GM18907 (cell line): ENCODE results near the gene AVL9.
"Not testable (repeated sequence)": the region's sequence is repeated elsewhere in the genome, so short reads cannot be mapped to it uniquely, and the experiment has no call there.

Experiments used
- ATAC-seq: cut with Tn5 transposase; IDR thresholded peaks from one replicate; pipeline ENCODE4 v1.9.1; 2021; ENCODE audit warnings: mild to moderate bottlenecking, moderate library complexity; ENCODE audit not compliant: unreplicated experiment

The AVL9 gene

DNA sequence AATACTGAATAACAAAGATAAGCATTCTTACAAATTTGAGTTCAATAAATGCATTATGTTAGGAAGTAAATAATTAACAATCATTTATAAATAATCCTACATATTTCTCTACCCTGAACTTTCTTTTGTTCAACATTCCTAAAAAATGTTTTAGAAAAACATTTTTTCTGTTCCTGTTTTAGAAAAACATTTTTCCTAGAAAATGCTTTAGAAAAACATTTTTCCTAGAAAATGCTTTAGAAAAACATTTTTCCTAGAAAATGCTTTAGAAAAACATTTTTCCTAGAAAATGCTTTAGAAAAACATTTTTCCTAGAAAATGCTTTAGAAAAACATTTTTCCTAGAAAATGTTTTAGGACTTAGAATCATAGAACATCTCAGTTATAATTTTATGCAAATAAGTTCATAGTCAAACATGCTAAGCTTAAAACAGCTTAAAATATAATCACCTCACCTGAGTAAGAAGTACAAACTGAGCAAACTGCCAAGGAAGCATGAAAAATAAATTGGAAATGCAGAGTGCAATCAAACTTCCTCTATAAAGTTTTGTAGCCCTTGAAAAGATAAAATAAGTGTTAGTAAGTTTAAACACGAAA lies 139.6 kb downstream of the AVL9 start:
- not testable (repeated sequence) for ATAC-seq

DNA sequence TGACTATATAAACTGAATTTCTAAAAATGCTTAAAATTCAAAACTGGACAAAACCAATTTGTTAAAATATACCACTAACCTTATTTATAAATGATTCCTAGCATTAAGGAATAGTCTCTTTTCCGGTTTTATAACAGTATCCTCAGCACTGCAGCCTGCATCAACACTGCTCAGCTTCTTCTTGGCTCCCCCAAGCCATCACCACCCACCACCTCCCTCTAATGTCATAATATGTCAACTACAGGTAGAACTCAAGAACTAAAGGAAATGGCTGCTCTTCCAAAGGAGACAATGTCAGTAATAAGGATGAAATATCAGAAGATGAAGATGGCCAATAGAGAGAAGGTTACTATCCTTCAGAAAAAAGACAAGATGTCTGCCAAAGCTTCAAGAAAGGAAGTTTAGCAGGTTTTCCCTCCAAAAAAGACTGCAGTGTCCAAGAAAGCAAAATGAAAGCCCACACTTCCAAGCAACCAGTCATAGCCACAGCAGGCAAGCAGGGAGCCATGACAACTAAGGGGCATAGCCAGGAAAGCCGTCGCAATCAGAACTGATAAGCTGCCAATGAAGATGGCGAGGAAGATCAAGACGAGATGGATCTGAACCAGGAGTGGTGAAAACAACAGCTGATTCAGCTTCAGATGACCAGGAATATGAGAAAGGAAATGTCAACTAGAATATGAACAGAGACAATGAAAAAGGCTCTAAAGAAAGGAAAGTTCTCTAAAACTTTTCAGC lies 141.6 kb downstream of the AVL9 start:
- ATAC-seq = not testable (repeated sequence)

- ATAC-seq = not testable (repeated sequence)
Observed at GRCh38 chr7:32637611-32638010, 142.3 kb downstream of the AVL9 start.
